ENCODE results near the gene CDH12. TPM values are rescaled to one million over a fixed set of nuclear protein-coding genes. Genes with fewer than 3 reads are reported as not detected.

The CDH12 gene
- total RNA-seq, 1 donor from 2014 or later = not detected

GRCh38 chr5:22728610-22729009, 124.5 kb downstream of the CDH12 start:
- no peak overlapping the region for H3K4me2 ChIP-seq (ENCODE audit: low read length)
- no peak overlapping the region for H3K27ac ChIP-seq (ENCODE audit: low read depth, low read length)
- Mint-ChIP-seq H3K9me3 (ENCODE audit: unreplicated experiment) (no peaks in the 10 kb centered on the region), H3K4me3 (ENCODE audit: unreplicated experiment) (no peak overlapping the region), H3K27me3 (ENCODE audit: low read depth, unreplicated experiment) (no peaks in the 10 kb centered on the region), H3K4me1 (ENCODE audit: low read depth, unreplicated experiment) (no peaks in the 10 kb centered on the region), H3K27ac (ENCODE audit: unreplicated experiment) (no peak overlapping the region), H3K36me3 (ENCODE audit: low read depth, unreplicated experiment) (no peaks in the 10 kb centered on the region)
- H3K4me3 ChIP-seq (ENCODE audit: insufficient read depth, low read depth, low read length) = no peak overlapping the region
- H3K36me3 ChIP-seq (ENCODE audit: insufficient read depth, low read length) = no peaks in the 10 kb centered on the region
- no peak for FAIRE-seq
- H3K4me1 ChIP-seq (ENCODE audit: insufficient read depth, low read length) = no peaks in the 10 kb centered on the region
- no peak overlapping the region for H3K9ac ChIP-seq (ENCODE audit: low read length)
- TF ChIP-seq CTCF (IDR thresholded peaks at IDR 0.05; ENCODE audit: insufficient read depth, low read depth, low read length) (no peak), EZH2 (IDR thresholded peaks at IDR 0.05; ENCODE audit: insufficient read depth, low read length) (no peak)
- H3K79me2 ChIP-seq (ENCODE audit: insufficient read depth, low read length) = no peaks in the 10 kb centered on the region
- H3K27me3 ChIP-seq (ENCODE audit: insufficient read depth, low read length) = no peaks in the 10 kb centered on the region
- DNase-seq (ENCODE audit: low read depth) = no peak
- no peaks in the 10 kb centered on the region for H4K20me1 ChIP-seq (ENCODE audit: insufficient read depth, low read length)
- H3K9me3 ChIP-seq (ENCODE audit: insufficient read depth, low read depth, low read length) = no peaks in the 10 kb centered on the region
- no peak overlapping the region for H2AFZ ChIP-seq (ENCODE audit: low read depth, low read length)

GRCh38 chr5:22722491-22722890, 130.7 kb downstream of the CDH12 start:
- no peaks in the 10 kb centered on the region for H3K36me3 Mint-ChIP-seq (ENCODE audit: low read depth, unreplicated experiment)

More at GRCh38 chr5:22722491-22722890, 130.7 kb downstream of the CDH12 start:
- no peaks in the 10 kb centered on the region for H4K20me1 ChIP-seq (ENCODE audit: insufficient read depth, low read length)
- FAIRE-seq (no peak), DNase-seq (ENCODE audit: low read depth) (no peak)
- no peak overlapping the region for H2AFZ ChIP-seq (ENCODE audit: low read depth, low read length)
- peaks cover 4% of the 10 kb centered on the region for H3K9me3 ChIP-seq (ENCODE audit: insufficient read depth, low read depth, low read length)
- no peaks in the 10 kb centered on the region for H3K4me1 Mint-ChIP-seq (ENCODE audit: low read depth, unreplicated experiment)
- no peaks in the 10 kb centered on the region for H3K36me3 ChIP-seq (ENCODE audit: insufficient read depth, low read length)
- no peak overlapping the region for H3K4me2 ChIP-seq (ENCODE audit: low read length)
- H3K9me3 Mint-ChIP-seq (ENCODE audit: unreplicated experiment) = peaks cover 13% of the 10 kb centered on the region
- H3K27ac ChIP-seq (ENCODE audit: low read depth, low read length) = no peak overlapping the region
- H3K27me3 Mint-ChIP-seq (ENCODE audit: low read depth, unreplicated experiment) = no peaks in the 10 kb centered on the region
- no peak overlapping the region for H3K4me3 Mint-ChIP-seq (ENCODE audit: unreplicated experiment)
- H3K4me1 ChIP-seq (ENCODE audit: insufficient read depth, low read length) = no peaks in the 10 kb centered on the region
- no peak overlapping the region for H3K4me3 ChIP-seq (ENCODE audit: insufficient read depth, low read depth, low read length)
- no peak overlapping the region for H3K27ac Mint-ChIP-seq (ENCODE audit: unreplicated experiment)
- H3K27me3 ChIP-seq (ENCODE audit: insufficient read depth, low read length) = no peaks in the 10 kb centered on the region
- H3K9ac ChIP-seq (ENCODE audit: low read length) = no peak overlapping the region
- no peak for TF ChIP-seq CTCF (IDR thresholded peaks at IDR 0.05; ENCODE audit: insufficient read depth, low read depth, low read length)
- TF ChIP-seq EZH2 (IDR thresholded peaks at IDR 0.05; ENCODE audit: insufficient read depth, low read length) = no peak
- no peaks in the 10 kb centered on the region for H3K79me2 ChIP-seq (ENCODE audit: insufficient read depth, low read length)
